ENCODE measurements around the gene ANKRD29. TPM values are rescaled to one million over a fixed set of nuclear protein-coding genes. Genes with fewer than 3 reads are reported as not detected.

ANKRD29 gene
- total RNA-seq, 4 donors from 2014 or later: 0.99 to 4.4 (median 1.8) TPM

DNA sequence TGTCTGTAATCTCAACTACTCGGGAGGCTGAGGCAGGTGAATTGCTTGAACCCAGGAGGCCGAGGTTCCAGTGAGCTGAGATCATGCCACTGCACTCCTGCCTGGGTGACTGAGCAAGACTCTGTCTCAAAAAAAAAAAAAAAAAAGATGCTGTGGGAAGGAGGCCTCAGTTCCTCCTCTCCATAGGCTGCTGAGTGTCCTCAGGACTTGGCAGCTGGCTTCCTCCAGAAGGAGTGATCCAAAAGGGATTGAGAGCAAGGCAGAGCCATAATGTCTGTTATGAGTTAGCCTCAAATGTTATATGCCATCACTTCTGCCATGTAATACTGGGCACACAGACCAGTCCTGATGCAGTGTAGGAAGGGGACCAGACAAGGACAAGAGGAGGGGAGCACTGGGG, 69.8 kb downstream of the ANKRD29 start:
- no peak for DNase-seq (ENCODE audit: low spot score in 2 of 2)
- 89 to 92% methylated on average over 2 of the region's 2 CpGs for WGBS, 2 donors
- intact Hi-C loops (cut with DNase I; ENCODE audit: low total_unique reads): no loop called here
- TF ChIP-seq POLR2A (IDR thresholded peaks at IDR 0.05): no peak
- TF ChIP-seq, protein P1, sequence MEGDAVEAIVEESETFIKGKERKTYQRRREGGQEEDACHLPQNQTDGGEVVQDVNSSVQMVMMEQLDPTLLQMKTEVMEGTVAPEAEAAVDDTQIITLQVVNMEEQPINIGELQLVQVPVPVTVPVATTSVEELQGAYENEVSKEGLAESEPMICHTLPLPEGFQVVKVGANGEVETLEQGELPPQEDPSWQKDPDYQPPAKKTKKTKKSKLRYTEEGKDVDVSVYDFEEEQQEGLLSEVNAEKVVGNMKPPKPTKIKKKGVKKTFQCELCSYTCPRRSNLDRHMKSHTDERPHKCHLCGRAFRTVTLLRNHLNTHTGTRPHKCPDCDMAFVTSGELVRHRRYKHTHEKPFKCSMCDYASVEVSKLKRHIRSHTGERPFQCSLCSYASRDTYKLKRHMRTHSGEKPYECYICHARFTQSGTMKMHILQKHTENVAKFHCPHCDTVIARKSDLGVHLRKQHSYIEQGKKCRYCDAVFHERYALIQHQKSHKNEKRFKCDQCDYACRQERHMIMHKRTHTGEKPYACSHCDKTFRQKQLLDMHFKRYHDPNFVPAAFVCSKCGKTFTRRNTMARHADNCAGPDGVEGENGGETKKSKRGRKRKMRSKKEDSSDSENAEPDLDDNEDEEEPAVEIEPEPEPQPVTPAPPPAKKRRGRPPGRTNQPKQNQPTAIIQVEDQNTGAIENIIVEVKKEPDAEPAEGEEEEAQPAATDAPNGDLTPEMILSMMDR (IDR thresholded peaks at IDR 0.05): no peak
- no peak overlapping the region for H3K4me3 ChIP-seq (ENCODE audit: low read depth, poor library complexity, severe bottlenecking)

DNA sequence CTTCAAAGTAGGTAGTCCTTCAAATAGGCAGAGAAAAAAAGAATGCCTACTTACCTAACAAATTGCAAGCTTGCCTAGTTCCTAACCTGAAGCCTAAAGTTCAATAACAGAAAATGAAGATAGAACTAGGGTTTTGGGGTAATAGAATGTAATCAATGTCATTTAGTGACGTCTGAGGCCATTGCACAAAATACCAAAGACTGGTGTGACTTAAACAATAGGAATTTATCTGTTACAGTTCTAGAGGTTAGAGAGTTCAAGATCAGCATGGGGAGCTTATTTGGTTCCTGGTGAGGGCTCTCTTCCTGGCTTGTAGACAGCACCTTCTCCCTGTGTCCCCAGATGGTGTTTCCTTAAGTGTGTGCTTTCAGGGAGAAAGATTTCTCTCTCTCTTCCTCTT, 71.7 kb downstream of the ANKRD29 start:
- no peak for DNase-seq (ENCODE audit: low spot score in 2 of 2)
- no peak for TF ChIP-seq POLR2A (IDR thresholded peaks at IDR 0.05)
- TF ChIP-seq, protein P1 (IDR thresholded peaks at IDR 0.05): no peak
- intact Hi-C loops (cut with DNase I; ENCODE audit: low total_unique reads): no loop called here
- no peak overlapping the region for H3K4me3 ChIP-seq (ENCODE audit: low read depth, poor library complexity, severe bottlenecking)
- WGBS, 2 donors: 29 to 82% methylated on average over 1 of the region's 1 CpG

DNA sequence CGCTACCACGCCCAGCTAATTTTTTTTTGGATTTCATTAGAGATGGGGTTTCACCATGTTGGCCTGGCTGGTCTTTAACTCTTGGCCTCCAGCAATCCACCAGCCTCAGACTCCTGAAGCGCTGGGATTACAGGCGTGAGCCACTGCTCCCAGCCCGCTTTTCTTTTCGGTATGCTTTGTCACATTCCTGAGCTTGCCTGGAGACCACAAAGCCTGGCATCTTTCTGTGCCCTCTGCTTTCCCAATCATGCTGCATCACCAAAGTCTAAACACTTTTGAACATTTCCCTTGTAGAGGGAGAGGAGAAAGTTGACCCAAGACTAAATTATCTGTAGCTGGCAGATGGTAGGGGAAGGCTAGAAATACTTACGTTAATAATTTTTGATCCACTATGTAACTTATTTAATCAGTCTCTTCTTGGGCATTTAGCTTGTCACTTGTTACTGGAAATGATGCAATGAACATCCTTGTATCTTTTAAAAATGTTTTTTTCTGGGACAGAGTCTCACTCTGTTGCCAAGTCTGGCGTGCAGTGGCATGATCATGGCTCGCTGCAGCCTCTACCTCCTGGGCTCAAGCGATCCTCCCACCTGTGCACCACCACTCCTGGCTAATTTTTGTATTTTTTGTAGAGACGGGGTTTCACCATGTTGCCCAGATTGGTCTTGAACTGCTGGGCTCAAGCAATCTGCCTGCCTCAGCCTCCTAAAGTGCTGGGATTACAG, 73.7 kb downstream of the ANKRD29 start:
- DNase-seq (ENCODE audit: low spot score in 2 of 2): no peak
- TF ChIP-seq, protein P1 (IDR thresholded peaks at IDR 0.05): no peak
- TF ChIP-seq POLR2A (IDR thresholded peaks at IDR 0.05): no peak
- no peak overlapping the region for H3K4me3 ChIP-seq (ENCODE audit: low read depth, poor library complexity, severe bottlenecking)
- intact Hi-C loops (cut with DNase I; ENCODE audit: low total_unique reads): loop anchor here (10.0 kb wide), 1 partner anchor 54 kb away; no protein-coding TSS in a partner anchor
- WGBS, 2 donors: 59% methylated on average over 11 of the region's 11 CpGs

DNA sequence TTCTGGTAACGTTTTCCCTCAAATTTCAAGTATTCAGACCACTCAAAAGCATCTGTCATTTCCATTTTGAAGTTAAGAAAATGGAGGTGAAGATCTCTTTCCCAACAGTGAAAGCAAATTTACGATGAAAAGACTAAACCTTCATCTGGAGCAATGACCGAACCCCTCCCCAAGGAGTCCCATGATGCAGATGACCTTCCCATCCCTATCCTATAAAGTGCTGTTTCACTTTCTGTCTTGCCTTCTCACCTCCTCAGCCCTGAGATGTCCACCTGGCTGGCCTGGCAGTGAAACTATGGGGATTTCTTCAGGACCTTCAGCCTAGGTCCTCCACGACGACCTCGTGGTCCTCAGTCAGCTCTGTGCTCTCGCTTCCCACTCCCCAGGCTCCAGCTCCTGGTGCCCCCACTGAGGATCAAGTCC, 75.5 kb downstream of the ANKRD29 start:
- DNase-seq (ENCODE audit: low spot score in 2 of 2): no peak
- H3K4me3 ChIP-seq (ENCODE audit: low read depth, poor library complexity, severe bottlenecking): no peak overlapping the region
- TF ChIP-seq, protein P1 (IDR thresholded peaks at IDR 0.05): no peak
- TF ChIP-seq POLR2A (IDR thresholded peaks at IDR 0.05): no peak
- WGBS, 2 donors: 43 to 49% methylated on average over 7 of the region's 7 CpGs
- intact Hi-C loops (cut with DNase I; ENCODE audit: low total_unique reads): loop anchor here (10.0 kb wide), 1 partner anchor 52 kb away; no protein-coding TSS in a partner anchor

DNA sequence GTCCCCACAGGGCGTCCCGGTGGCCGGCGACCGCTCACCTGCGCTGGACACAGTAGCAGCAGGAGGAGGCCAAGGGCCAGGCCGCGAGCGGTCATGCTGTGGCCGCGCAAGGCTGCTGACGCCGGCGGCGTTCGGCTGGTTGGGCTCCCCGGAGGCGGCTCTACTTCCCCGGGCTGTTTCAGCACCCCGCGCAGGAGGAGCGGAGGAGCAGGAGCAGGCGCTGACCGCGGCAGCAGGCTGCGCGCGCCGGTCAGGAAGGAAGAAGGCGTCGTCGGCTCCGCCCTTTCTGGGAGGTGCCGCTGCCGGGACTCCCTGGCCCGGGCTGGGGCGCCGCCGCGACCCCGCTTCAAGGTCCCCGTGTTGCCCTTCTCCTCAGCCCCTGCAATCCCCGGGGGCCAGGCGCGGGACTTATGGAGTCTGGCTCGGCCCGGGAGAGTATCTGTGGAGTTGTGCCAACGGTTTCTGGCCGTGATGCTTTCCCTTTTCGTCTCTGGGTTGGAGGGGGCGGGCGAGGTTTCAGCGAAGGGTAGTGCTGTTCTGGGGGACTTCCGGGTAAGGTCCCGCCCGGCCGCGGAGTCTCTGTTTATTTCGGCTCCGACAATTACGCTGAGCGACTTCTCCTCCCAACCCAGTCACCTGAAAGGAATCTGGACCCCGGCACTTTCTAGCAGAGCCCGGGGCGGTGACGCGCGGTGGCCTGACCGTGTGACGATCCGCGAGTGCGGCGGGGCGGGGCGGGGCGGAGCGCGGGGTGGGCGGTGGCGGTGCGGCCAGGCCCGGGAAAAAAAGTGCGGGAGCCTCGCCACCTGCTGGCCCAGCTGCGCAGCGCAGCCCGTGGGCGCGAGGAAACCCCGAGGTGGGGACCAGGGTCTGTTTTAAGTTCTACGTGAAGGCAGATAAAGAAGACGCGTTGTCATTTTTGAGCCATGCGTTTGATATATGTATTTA, 76.2 kb downstream of the ANKRD29 start, which contains the start of gene NPC1:
NPC1 (minus strand) TSS at position 258 of the 948 bp plus-strand sequence; CDS start at position 95, 163 bp downstream.
- TF ChIP-seq POLR2A (IDR thresholded peaks at IDR 0.05): peak in 1 of 2 donors; percentile 66
- TF ChIP-seq, protein P1 (IDR thresholded peaks at IDR 0.05): no peak
- intact Hi-C loops (cut with DNase I; ENCODE audit: low total_unique reads): loop anchor here (10.0 kb wide), 1 partner anchor 52 kb away; no protein-coding TSS in a partner anchor
- peak; percentile 90 to 98 for DNase-seq (ENCODE audit: low spot score in 2 of 2)
- peak within 1 kb of the TSS; percentile 89 for H3K4me3 ChIP-seq (ENCODE audit: low read depth, poor library complexity, severe bottlenecking)
- 0 to 2% methylated on average over 26 to 74 of the region's 95 CpGs for WGBS, 2 donors
